Measurements from ENCODE around the gene HTR2C. TPM values are rescaled to one million over a fixed set of nuclear protein-coding genes. Genes with fewer than 3 reads are reported as not detected.
"Not testable (repeated sequence)": the region's sequence is repeated elsewhere in the genome, so short reads cannot be mapped to it uniquely, and the experiment has no call there.

The HTR2C gene
- total and polyA plus RNA-seq, 10 of the 15 experiments (the other 5 are each of a cell fraction or from before 2014, with no cell fraction given) = 0.03 TPM; not detected in 9

DNA sequence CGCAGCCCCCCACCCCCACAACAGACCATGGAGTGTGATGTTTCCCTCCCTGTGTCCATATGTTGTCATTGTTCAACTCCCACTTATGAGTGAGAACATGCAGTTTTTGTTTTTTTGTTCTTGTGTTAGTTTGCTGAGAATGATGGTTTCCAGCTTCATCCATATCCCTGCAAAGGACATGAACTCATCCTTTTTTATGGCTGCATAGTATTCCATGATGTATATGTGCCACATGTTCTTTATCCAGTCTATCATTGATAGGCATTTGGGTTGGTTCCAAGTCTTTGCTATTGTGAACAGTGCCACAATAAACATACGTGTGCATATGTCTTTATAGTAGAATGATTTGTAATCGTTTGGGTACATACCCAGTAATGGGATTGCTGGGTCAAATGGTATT is 353.2 kb downstream of the HTR2C start:
- H3K27ac ChIP-seq (ENCODE audit: control insufficient read depth, insufficient read depth); H3K4me3 ChIP-seq; intact Hi-C loops (cut with micrococcal nuclease; ENCODE audit: unreplicated experiment); BruUV-seq (replicated peaks); ATAC-seq; H2AFZ ChIP-seq (ENCODE audit: control insufficient read depth, low read depth, low read length); H3K79me2 ChIP-seq (ENCODE audit: control insufficient read depth, insufficient read depth, low read length); H3K9ac ChIP-seq (ENCODE audit: control insufficient read depth, insufficient read depth, low read length); H3K4me1 ChIP-seq (ENCODE audit: control insufficient read depth, insufficient read depth, low read length); H3K27me3 ChIP-seq (replicated peaks in 1 of 2; ENCODE audit: control insufficient read depth in 2 of 2, insufficient read depth in 2 of 2, low read length in 1 of 2); SMC1A ChIA-PET (ENCODE audit: uncharacterized antibody, unreplicated experiment); H3K9me3 ChIP-seq (replicated peaks; ENCODE audit: control insufficient read depth, insufficient read depth, low read length); CTCF ChIA-PET; POLR2A ChIA-PET; H3K4me2 ChIP-seq (ENCODE audit: control insufficient read depth, insufficient read depth); FAIRE-seq; H4K20me1 ChIP-seq (ENCODE audit: control insufficient read depth, insufficient read depth); RAD21 ChIA-PET (ENCODE audit: unreplicated experiment); DNase-seq (ENCODE audit: low read depth, low spot score); H3K36me3 ChIP-seq (ENCODE audit: control insufficient read depth in 2 of 2, insufficient read depth in 2 of 2, low read length in 1 of 2); in situ Hi-C loops (cut with MboI): not testable (repeated sequence)
- WGBS (ENCODE audit: insufficient coverage, insufficient replicate concordance, low lambda C conversion rate, missing lambda C conversion rate) = 33% methylated on average over 3 of the region's 3 CpGs

DNA sequence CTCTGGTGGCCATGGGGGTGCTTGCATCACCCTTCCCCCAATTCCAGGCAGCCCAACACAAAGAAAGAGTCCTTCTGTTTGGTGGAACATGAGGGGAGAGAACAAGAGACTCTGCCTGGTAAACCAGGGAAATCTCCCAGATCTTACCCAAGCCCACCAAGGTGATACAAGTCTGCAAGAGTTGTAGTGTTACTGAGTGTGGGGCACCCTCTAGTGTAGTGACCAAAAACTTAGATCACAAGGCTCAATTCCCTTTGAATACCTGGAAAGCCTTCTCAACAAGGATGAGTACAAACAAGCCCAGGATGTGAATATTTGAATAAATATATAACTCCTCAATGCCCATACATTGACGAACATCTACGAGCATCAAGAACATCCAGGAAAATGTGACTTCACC is 368.8 kb downstream of the HTR2C start:
- Histone ChIP-seq H2AFZ (ENCODE audit: control insufficient read depth, low read depth, low read length) (no peak overlapping the region), H3K79me2 (ENCODE audit: control insufficient read depth, insufficient read depth, low read length) (no peaks in the 10 kb centered on the region), H3K9ac (ENCODE audit: control insufficient read depth, insufficient read depth, low read length) (no peak overlapping the region), H4K20me1 (ENCODE audit: control insufficient read depth, insufficient read depth) (no peaks in the 10 kb centered on the region), H3K36me3 (ENCODE audit: control insufficient read depth in 2 of 2, insufficient read depth in 2 of 2, low read length in 1 of 2) (no peaks in the 10 kb centered on the region), H3K27ac (ENCODE audit: control insufficient read depth, insufficient read depth) (no peak overlapping the region), H3K4me3 (no peak overlapping the region), H3K9me3 (replicated peaks; ENCODE audit: control insufficient read depth, insufficient read depth, low read length) (no peaks in the 10 kb centered on the region), H3K4me1 (ENCODE audit: control insufficient read depth, insufficient read depth, low read length) (no peaks in the 10 kb centered on the region), H3K27me3 (replicated peaks in 1 of 2; ENCODE audit: control insufficient read depth in 2 of 2, insufficient read depth in 2 of 2, low read length in 1 of 2) (no peaks in the 10 kb centered on the region), H3K4me2 (ENCODE audit: control insufficient read depth, insufficient read depth) (no peak overlapping the region)
- DNase-seq (ENCODE audit: low read depth, low spot score) (no peak), ATAC-seq (no peak), FAIRE-seq (no peak)
- intact Hi-C loops (cut with micrococcal nuclease; ENCODE audit: unreplicated experiment) (no loop called here), in situ Hi-C loops (cut with MboI) (no loop called here)
- ChIA-PET CTCF (no interaction called here), POLR2A (no interaction called here), RAD21 (ENCODE audit: unreplicated experiment) (no interaction called here), SMC1A (ENCODE audit: uncharacterized antibody, unreplicated experiment) (no interaction called here)
- 80% methylated on average over 2 of the region's 2 CpGs for whole genome bisulfite sequencing (ENCODE audit: insufficient coverage, insufficient replicate concordance, low lambda C conversion rate, missing lambda C conversion rate)
- no TSS peak for BruUV-seq (replicated peaks)
- TF ChIP-seq, protein P1, sequence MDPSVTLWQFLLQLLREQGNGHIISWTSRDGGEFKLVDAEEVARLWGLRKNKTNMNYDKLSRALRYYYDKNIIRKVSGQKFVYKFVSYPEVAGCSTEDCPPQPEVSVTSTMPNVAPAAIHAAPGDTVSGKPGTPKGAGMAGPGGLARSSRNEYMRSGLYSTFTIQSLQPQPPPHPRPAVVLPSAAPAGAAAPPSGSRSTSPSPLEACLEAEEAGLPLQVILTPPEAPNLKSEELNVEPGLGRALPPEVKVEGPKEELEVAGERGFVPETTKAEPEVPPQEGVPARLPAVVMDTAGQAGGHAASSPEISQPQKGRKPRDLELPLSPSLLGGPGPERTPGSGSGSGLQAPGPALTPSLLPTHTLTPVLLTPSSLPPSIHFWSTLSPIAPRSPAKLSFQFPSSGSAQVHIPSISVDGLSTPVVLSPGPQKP (IDR thresholded peaks at IDR 0.05; ENCODE audit: low read depth, low read length) = no peak
- TF ChIP-seq FOXK2 (IDR thresholded peaks at IDR 0.05) (no peak), EP300 (IDR thresholded peaks at IDR 0.05; ENCODE audit: borderline replicate concordance in 1 of 2, control insufficient read depth in 1 of 2, low read depth in 2 of 2, low read length in 2 of 2) (no peak), ZBED1 (IDR thresholded peaks at IDR 0.05; ENCODE audit: borderline replicate concordance) (no peak), ZNF207 (IDR thresholded peaks at IDR 0.05; ENCODE audit: borderline replicate concordance) (no peak), NBN (IDR thresholded peaks at IDR 0.05) (no peak), RELA (IDR thresholded peaks at IDR 0.05; ENCODE audit: borderline replicate concordance, partially characterized antibody) (no peak), EGR1 (IDR thresholded peaks at IDR 0.05; ENCODE audit: borderline replicate concordance in 1 of 2, low read depth in 2 of 2, low read length in 2 of 2) (no peak), POLR2A (IDR thresholded peaks at IDR 0.05; ENCODE audit: low read depth, low read length) (no peak)
- TF ChIP-seq, protein P2, sequence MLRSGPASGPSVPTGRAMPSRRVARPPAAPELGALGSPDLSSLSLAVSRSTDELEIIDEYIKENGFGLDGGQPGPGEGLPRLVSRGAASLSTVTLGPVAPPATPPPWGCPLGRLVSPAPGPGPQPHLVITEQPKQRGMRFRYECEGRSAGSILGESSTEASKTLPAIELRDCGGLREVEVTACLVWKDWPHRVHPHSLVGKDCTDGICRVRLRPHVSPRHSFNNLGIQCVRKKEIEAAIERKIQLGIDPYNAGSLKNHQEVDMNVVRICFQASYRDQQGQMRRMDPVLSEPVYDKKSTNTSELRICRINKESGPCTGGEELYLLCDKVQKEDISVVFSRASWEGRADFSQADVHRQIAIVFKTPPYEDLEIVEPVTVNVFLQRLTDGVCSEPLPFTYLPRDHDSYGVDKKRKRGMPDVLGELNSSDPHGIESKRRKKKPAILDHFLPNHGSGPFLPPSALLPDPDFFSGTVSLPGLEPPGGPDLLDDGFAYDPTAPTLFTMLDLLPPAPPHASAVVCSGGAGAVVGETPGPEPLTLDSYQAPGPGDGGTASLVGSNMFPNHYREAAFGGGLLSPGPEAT (IDR thresholded peaks at IDR 0.05; ENCODE audit: low read depth) = no peak
- TF ChIP-seq, protein P3, sequence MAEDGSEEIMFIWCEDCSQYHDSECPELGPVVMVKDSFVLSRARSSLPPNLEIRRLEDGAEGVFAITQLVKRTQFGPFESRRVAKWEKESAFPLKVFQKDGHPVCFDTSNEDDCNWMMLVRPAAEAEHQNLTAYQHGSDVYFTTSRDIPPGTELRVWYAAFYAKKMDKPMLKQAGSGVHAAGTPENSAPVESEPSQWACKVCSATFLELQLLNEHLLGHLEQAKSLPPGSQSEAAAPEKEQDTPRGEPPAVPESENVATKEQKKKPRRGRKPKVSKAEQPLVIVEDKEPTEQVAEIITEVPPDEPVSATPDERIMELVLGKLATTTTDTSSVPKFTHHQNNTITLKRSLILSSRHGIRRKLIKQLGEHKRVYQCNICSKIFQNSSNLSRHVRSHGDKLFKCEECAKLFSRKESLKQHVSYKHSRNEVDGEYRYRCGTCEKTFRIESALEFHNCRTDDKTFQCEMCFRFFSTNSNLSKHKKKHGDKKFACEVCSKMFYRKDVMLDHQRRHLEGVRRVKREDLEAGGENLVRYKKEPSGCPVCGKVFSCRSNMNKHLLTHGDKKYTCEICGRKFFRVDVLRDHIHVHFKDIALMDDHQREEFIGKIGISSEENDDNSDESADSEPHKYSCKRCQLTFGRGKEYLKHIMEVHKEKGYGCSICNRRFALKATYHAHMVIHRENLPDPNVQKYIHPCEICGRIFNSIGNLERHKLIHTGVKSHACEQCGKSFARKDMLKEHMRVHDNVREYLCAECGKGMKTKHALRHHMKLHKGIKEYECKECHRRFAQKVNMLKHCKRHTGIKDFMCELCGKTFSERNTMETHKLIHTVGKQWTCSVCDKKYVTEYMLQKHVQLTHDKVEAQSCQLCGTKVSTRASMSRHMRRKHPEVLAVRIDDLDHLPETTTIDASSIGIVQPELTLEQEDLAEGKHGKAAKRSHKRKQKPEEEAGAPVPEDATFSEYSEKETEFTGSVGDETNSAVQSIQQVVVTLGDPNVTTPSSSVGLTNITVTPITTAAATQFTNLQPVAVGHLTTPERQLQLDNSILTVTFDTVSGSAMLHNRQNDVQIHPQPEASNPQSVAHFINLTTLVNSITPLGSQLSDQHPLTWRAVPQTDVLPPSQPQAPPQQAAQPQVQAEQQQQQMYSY (CRISPR knock-in tag; IDR thresholded peaks at IDR 0.05) = no peak
- TF ChIP-seq, protein P4, sequence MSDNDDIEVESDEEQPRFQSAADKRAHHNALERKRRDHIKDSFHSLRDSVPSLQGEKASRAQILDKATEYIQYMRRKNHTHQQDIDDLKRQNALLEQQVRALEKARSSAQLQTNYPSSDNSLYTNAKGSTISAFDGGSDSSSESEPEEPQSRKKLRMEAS (IDR thresholded peaks at IDR 0.05; ENCODE audit: low read depth, low read length) = no peak

Data from GM12878 (cell line).